Measurements from ENCODE around the gene DPF3.

- no peak for TF ChIP-seq EZH2 (IDR thresholded peaks at IDR 0.05; ENCODE audit: insufficient read depth, poor library complexity, severe bottlenecking)
- no peak for TF ChIP-seq EZH2phosphoT487 (IDR thresholded peaks at IDR 0.05; ENCODE audit: insufficient read depth, low read depth)
These were observed 6.4 kb downstream of the DPF3 start for GRCh38 chr14:72887514-72887913.

All from GM23248 (cell line).